SK-N-MC (cell line): ENCODE data around the gene MYO1D.
A peak's percentile ranks its signal among the peaks of the same experiment; 100 is the strongest.

Experiments
- DNase-seq: peaks from one replicate; pipeline ENCODE4 v3.0.0-alpha.2; 2011; ENCODE audit warnings: low read depth, low spot score
- H3K27ac ChIP-seq: fragments of 200-600 bp; sonication (generic); 2 replicates; pipeline ENCODE4 v1.5.1; 2016; ENCODE audit warnings: mixed run types
- H3K36me3 ChIP-seq: fragments of 200-600 bp; sonication (generic); 2 replicates; pipeline ENCODE4 v1.6.1; 2017; ENCODE audit warnings: antibody characterized with exemption, low read length, mixed read lengths; ENCODE audit not compliant: insufficient read depth
- H3K4me3 ChIP-seq: fragments of 200-600 bp; sonication (generic); 2 replicates; pipeline ENCODE4 v1.5.1; 2016
- H3K9ac ChIP-seq: fragments of 200-600 bp; sonication (generic); 2 replicates; pipeline ENCODE4 v1.8.0; 2017; ENCODE audit warnings: mixed run types, mixed read lengths; ENCODE audit not compliant: insufficient read length
- H3K9me3 ChIP-seq: fragments of 200-600 bp; sonication (generic); 2 replicates; pipeline ENCODE4 v1.6.1; 2017; ENCODE audit warnings: low read depth, mild to moderate bottlenecking, antibody characterized with exemption, low read length, moderate library complexity, mixed read lengths
- EZH2 ChIP-seq: fragments of 200-600 bp; sonication (generic); IDR thresholded peaks from one replicate; pipeline ENCODE4 v1.6.1; 2017; ENCODE audit warnings: antibody characterized with exemption
- FOXP2 ChIP-seq: optimal IDR thresholded peaks from 2 replicates; pipeline ENCODE3; 2011; ENCODE audit warnings: mild to moderate bottlenecking, moderate library complexity; ENCODE audit not compliant: insufficient read depth; ENCODE audit errors: extremely low read length, control extremely low read depth
- POLR2AphosphoS5 ChIP-seq: IDR thresholded peaks from 2 replicates; pipeline ENCODE4 v1.6.1; 2012; ENCODE audit warnings: mild to moderate bottlenecking, low read depth, low read length, borderline replicate concordance

The MYO1D gene

GRCh38 chr17:32684087-32684958 lies 192.6 kb downstream of the MYO1D start:
- Histone ChIP-seq H3K27ac (no peak overlapping the region), H3K9ac (no peak overlapping the region), H3K36me3 (no peaks in the 10 kb centered on the region), H3K4me3 (no peak overlapping the region), H3K9me3 (no peaks in the 10 kb centered on the region)
- no peak for TF ChIP-seq EZH2
- no peak for TF ChIP-seq POLR2AphosphoS5
- TF ChIP-seq FOXP2: no peak
- DNase-seq: no peak

- H3K9me3 ChIP-seq: no peaks in the 10 kb centered on the region
- H3K36me3 ChIP-seq: no peaks in the 10 kb centered on the region
- H3K4me3 ChIP-seq: no peak overlapping the region
- H3K9ac ChIP-seq: no peak overlapping the region
- TF ChIP-seq EZH2: no peak
- no peak for TF ChIP-seq FOXP2
- TF ChIP-seq POLR2AphosphoS5: no peak
- no peak for DNase-seq
- no peak overlapping the region for H3K27ac ChIP-seq
Measured at GRCh38 chr17:32673964-32674363, 203.0 kb downstream of the MYO1D start.

- H3K4me3 ChIP-seq: no peak overlapping the region
- no peak overlapping the region for H3K27ac ChIP-seq
- DNase-seq: no peak
- TF ChIP-seq FOXP2: no peak
- no peak for TF ChIP-seq EZH2
- TF ChIP-seq POLR2AphosphoS5: no peak
- H3K9me3 ChIP-seq: no peaks in the 10 kb centered on the region
- no peaks in the 10 kb centered on the region for H3K36me3 ChIP-seq
- no peak overlapping the region for H3K9ac ChIP-seq
Measured at GRCh38 chr17:32672711-32673110, 204.2 kb downstream of the MYO1D start.

- Histone ChIP-seq H3K9ac (no peak overlapping the region), H3K9me3 (no peaks in the 10 kb centered on the region), H3K27ac (no peak overlapping the region), H3K36me3 (no peaks in the 10 kb centered on the region), H3K4me3 (no peak overlapping the region)
- TF ChIP-seq FOXP2 (no peak), EZH2 (no peak), POLR2AphosphoS5 (no peak)
- DNase-seq: no peak
Measured at GRCh38 chr17:32671896-32672295, 205.0 kb downstream of the MYO1D start.

- no peak for DNase-seq
- TF ChIP-seq EZH2: no peak
- TF ChIP-seq FOXP2: no peak
- TF ChIP-seq POLR2AphosphoS5: no peak
- no peaks in the 10 kb centered on the region for H3K9me3 ChIP-seq
- H3K27ac ChIP-seq: no peak overlapping the region
- H3K4me3 ChIP-seq: no peak overlapping the region
- H3K36me3 ChIP-seq: no peaks in the 10 kb centered on the region
- H3K9ac ChIP-seq: no peak overlapping the region
Measured at GRCh38 chr17:32664936-32665583, 211.9 kb downstream of the MYO1D start.

GRCh38 chr17:32660496-32660985 lies 216.4 kb downstream of the MYO1D start:
- Histone ChIP-seq H3K27ac (0 out of 2 replicates have a peak overlapping the region, but pooled peaks have one; percentile 21), H3K36me3 (no peaks in the 10 kb centered on the region), H3K9me3 (no peaks in the 10 kb centered on the region), H3K4me3 (no peak overlapping the region), H3K9ac (no peak overlapping the region)
- no peak for DNase-seq
- TF ChIP-seq FOXP2: no peak
- no peak for TF ChIP-seq EZH2
- no peak for TF ChIP-seq POLR2AphosphoS5

- Histone ChIP-seq H3K27ac (0 out of 2 replicates have a peak overlapping the region, but pooled peaks have one; percentile 54), H3K9ac (no peak overlapping the region), H3K9me3 (no peaks in the 10 kb centered on the region), H3K36me3 (no peaks in the 10 kb centered on the region), H3K4me3 (no peak overlapping the region)
- TF ChIP-seq POLR2AphosphoS5 (no peak), EZH2 (no peak), FOXP2 (no peak)
- peak; percentile 45 for DNase-seq
Measured at GRCh38 chr17:32659419-32659842, 217.5 kb downstream of the MYO1D start.
